HepG2 (cell line): ENCODE data around the gene ATIC. TPM values are rescaled to one million over a fixed set of nuclear protein-coding genes. Genes with fewer than 3 reads are reported as not detected.

ENCODE experiments used
- DRAP1 ChIP-seq: IDR thresholded peaks from 2 replicates; pipeline ENCODE4 v1.6.1; 2016; ENCODE audit warnings: missing genetic modification reagents, missing compliant biosample characterization
- GPN1 ChIP-seq: sonication (generic); formaldehyde crosslinking; IDR thresholded peaks from 2 replicates; pipeline ENCODE4 v1.5.1; 2020; ENCODE audit warnings: missing genetic modification reagents, borderline replicate concordance
- HNRNPK ChIP-seq: fragments of 200-400 bp; formaldehyde crosslinking; IDR thresholded peaks from 2 replicates; pipeline ENCODE4 v1.6.1; 2018; ENCODE audit warnings: low read length, low read depth, moderate library complexity, mild to moderate bottlenecking; ENCODE audit not compliant: poor library complexity, severe bottlenecking
- HNRNPL ChIP-seq: fragments of 200-400 bp; formaldehyde crosslinking; IDR thresholded peaks from 2 replicates; pipeline ENCODE4 v1.6.1; 2017; ENCODE audit warnings: mild to moderate bottlenecking, low read depth, low read length
- HOXA3 ChIP-seq: sonication (generic); formaldehyde crosslinking; IDR thresholded peaks from 2 replicates; pipeline ENCODE4 v1.5.0; 2020; ENCODE audit warnings: missing genetic modification reagents
- KAT2B ChIP-seq: fragments of 150-350 bp; IDR thresholded peaks from 2 replicates; pipeline ENCODE4 v1.6.1; 2014; ENCODE audit warnings: low read depth, low read length, borderline replicate concordance
- KDM3A ChIP-seq: IDR thresholded peaks from 2 replicates; pipeline ENCODE4 v1.6.1; 2018; ENCODE audit warnings: low read depth, missing compliant biosample characterization
- MIER3 ChIP-seq: IDR thresholded peaks from 2 replicates; pipeline ENCODE4 v1.6.1; 2016; ENCODE audit warnings: missing compliant biosample characterization, borderline replicate concordance
- MXD4 ChIP-seq: IDR thresholded peaks from 2 replicates; pipeline ENCODE4 v1.6.1; 2016; ENCODE audit warnings: mild to moderate bottlenecking, missing biosample characterization, missing genetic modification reagents
- NR0B2 ChIP-seq: sonication (generic); formaldehyde crosslinking; IDR thresholded peaks from 2 replicates; pipeline ENCODE4 v1.4.0; 2020; ENCODE audit warnings: mild to moderate bottlenecking, missing genetic modification reagents
- PAF1 ChIP-seq: IDR thresholded peaks from 2 replicates; pipeline ENCODE4 v1.6.1; 2016; ENCODE audit warnings: missing genetic modification reagents, missing compliant biosample characterization
- POGZ ChIP-seq: sonication (generic); formaldehyde crosslinking; IDR thresholded peaks from 2 replicates; pipeline ENCODE4 v1.4.0; 2020; ENCODE audit warnings: mild to moderate bottlenecking, missing genetic modification reagents
- POLR2G ChIP-seq: fragments of 200-400 bp; formaldehyde crosslinking; IDR thresholded peaks from 2 replicates; pipeline ENCODE4 v1.6.1; 2018; ENCODE audit warnings: mild to moderate bottlenecking, low read depth, low read length, moderate library complexity
- RBFOX2 ChIP-seq: fragments of 200-400 bp; formaldehyde crosslinking; IDR thresholded peaks from 2 replicates; pipeline ENCODE4 v1.6.1; 2017; ENCODE audit warnings: low read depth, mild to moderate bottlenecking, low read length
- SALL2 ChIP-seq: sonication (generic); formaldehyde crosslinking; IDR thresholded peaks from 2 replicates; pipeline ENCODE4 v1.8.1; 2023; ENCODE audit warnings: mild to moderate bottlenecking, missing genetic modification reagents, inconsistent platforms
- SP5 ChIP-seq: IDR thresholded peaks from 2 replicates; pipeline ENCODE4 v1.6.1; 2016; ENCODE audit warnings: low read depth, borderline replicate concordance
- SYNCRIP ChIP-seq: fragments of 200-400 bp; formaldehyde crosslinking; IDR thresholded peaks from 2 replicates; pipeline ENCODE4 v1.6.1; 2018; ENCODE audit warnings: mild to moderate bottlenecking, low read depth, low read length; ENCODE audit not compliant: insufficient read depth
- TARDBP ChIP-seq: sonication (generic); formaldehyde crosslinking; IDR thresholded peaks from 2 replicates; pipeline ENCODE4 v1.8.0; 2022; ENCODE audit warnings: mild to moderate bottlenecking, missing genetic modification reagents
- YY1 ChIP-seq: IDR thresholded peaks from 2 replicates; pipeline ENCODE4 v1.6.1; 2011; ENCODE audit warnings: low read length, low read depth, moderate library complexity, mild to moderate bottlenecking; ENCODE audit not compliant: insufficient read depth, insufficient replicate concordance
- ZFYVE20 ChIP-seq: sonication (generic); formaldehyde crosslinking; IDR thresholded peaks from 2 replicates; pipeline ENCODE4 v1.8.0; 2023; ENCODE audit warnings: low read depth, mild to moderate bottlenecking, moderate library complexity, missing genetic modification reagents, borderline replicate concordance
- ZHX2 ChIP-seq, 2 experiments: sonication (generic) in 1 of 2; formaldehyde crosslinking in 1 of 2; IDR thresholded peaks; 2 replicates each; pipeline versions ENCODE4 v1.6.1 to v1.9.0; 2014 to 2022; ENCODE audit warnings: antibody characterized with exemption in 1 of 2, borderline replicate concordance in 1 of 2, inconsistent platforms in 1 of 2, low read depth in 1 of 2, missing genetic modification reagents in 1 of 2
- ZNF704 ChIP-seq: sonication (generic); formaldehyde crosslinking; IDR thresholded peaks from 2 replicates; pipeline ENCODE4 v1.8.1; 2023; ENCODE audit warnings: mild to moderate bottlenecking, inconsistent platforms, moderate library complexity, missing genetic modification reagents, borderline replicate concordance
- polyA plus RNA-seq, 8 experiments: library from polyadenylated mRNA; depleted of rRNA in 3 of 8; stranded (reverse) in 7 of 8; unstranded in 1 of 8; fragments of >200 nt; fragmentation: Illumina TruSeq in 4 of 8; extraction: Trizol in 4 of 8; gene quantifications; 2 replicates each; pipeline versions ENCODE4 v1.2.1 to v1.2.3, GENCODE V29; 2011 to 2016; ENCODE audit warnings: low read depth in 4 of 8, missing spikeins in 1 of 8, mixed read lengths in 1 of 8; ENCODE audit not compliant: insufficient read depth in 1 of 8
- total RNA-seq, 5 experiments: library from RNA; depleted of rRNA; stranded (reverse); fragments of >200 nt; fragmentation: Illumina TruSeq; extraction: Trizol; gene quantifications; 2 replicates each; pipeline ENCODE4 v1.2.3, GENCODE V29; 2016; ENCODE audit warnings: low read depth in 1 of 5

Gene ATIC
- total and polyA plus RNA-seq, 2 of the 13 experiments (the other 11 are each of a cell fraction or from before 2014, with no cell fraction given), result 89.8 to 146 TPM

- TF ChIP-seq RBFOX2 (peak; percentile 14; the same call in 1 of the 2 replicates), ZFYVE20 (CRISPR knock-in tag) (no peak), GPN1 (CRISPR knock-in tag) (no peak), TARDBP (CRISPR knock-in tag) (no peak), SALL2 (CRISPR knock-in tag) (no peak), KDM3A (CRISPR knock-in tag) (no peak), MXD4 (CRISPR knock-in tag) (no peak), SYNCRIP (no peak), PAF1 (CRISPR knock-in tag) (peak; percentile 88), SP5 (no peak), HNRNPL (no peak), ZNF704 (CRISPR knock-in tag) (no peak), NR0B2 (CRISPR knock-in tag) (no peak), ZHX2 (IDR thresholded peaks at IDR 0.05; ENCODE audit: low read depth) (no peak), ZHX2 (CRISPR knock-in tag; IDR thresholded peaks at IDR 0.05; ENCODE audit: borderline replicate concordance) (no peak), POLR2G (peak; percentile 61; the same call in 1 of the 2 replicates), KAT2B (no peak), MIER3 (no peak), HNRNPK (no peak), POGZ (CRISPR knock-in tag) (no peak), HOXA3 (CRISPR knock-in tag) (no peak), DRAP1 (CRISPR knock-in tag) (no peak), YY1 (no peak)
These were observed 64.4 kb downstream of the ATIC start (continued) for GRCh38 chr2:215376103-215376780.
